ENCODE data around the gene STAC2.

STAC2 gene

GRCh38 chr17:39225308-39225958 lies at the start of gene STAC2:
Gene STAC2 (minus strand): TSS chr17:39225945. CDS start chr17:39225502, 443 bp downstream.
- in situ Hi-C loops (cut with MboI; ENCODE audit: low pct_unique_long_range_greater_than_20kb, low sequenced_read_pairs, unreplicated experiment), result no loop called here
- no peak for TF ChIP-seq CTCF (IDR thresholded peaks at IDR 0.05; ENCODE audit: extremely low read depth, insufficient read depth, missing control alignments)
- no peak for DNase-seq (ENCODE audit: low spot score)

- DNase-seq (ENCODE audit: low spot score), result no peak
- no peak for TF ChIP-seq CTCF (IDR thresholded peaks at IDR 0.05; ENCODE audit: extremely low read depth, insufficient read depth, missing control alignments)
- in situ Hi-C loops (cut with MboI; ENCODE audit: low pct_unique_long_range_greater_than_20kb, low sequenced_read_pairs, unreplicated experiment), result no loop called here
These were observed 45.8 kb upstream of the STAC2 start for GRCh38 chr17:39271546-39271945.

- DNase-seq (ENCODE audit: low spot score), result no peak
- peak; percentile 28 for TF ChIP-seq CTCF (IDR thresholded peaks at IDR 0.05; ENCODE audit: extremely low read depth, insufficient read depth, missing control alignments)
- in situ Hi-C loops (cut with MboI; ENCODE audit: low pct_unique_long_range_greater_than_20kb, low sequenced_read_pairs, unreplicated experiment), result no loop called here
These were observed 45.2 kb upstream of the STAC2 start for GRCh38 chr17:39270923-39271322.

GRCh38 chr17:39264119-39264518 lies 38.4 kb upstream of the STAC2 start:
- no peak for DNase-seq (ENCODE audit: low spot score)
- in situ Hi-C loops (cut with MboI; ENCODE audit: low pct_unique_long_range_greater_than_20kb, low sequenced_read_pairs, unreplicated experiment), result no loop called here
- no peak for TF ChIP-seq CTCF (IDR thresholded peaks at IDR 0.05; ENCODE audit: extremely low read depth, insufficient read depth, missing control alignments)

- TF ChIP-seq CTCF (IDR thresholded peaks at IDR 0.05; ENCODE audit: extremely low read depth, insufficient read depth, missing control alignments), result peak; percentile 54
- no peak for DNase-seq (ENCODE audit: low spot score)
- in situ Hi-C loops (cut with MboI; ENCODE audit: low pct_unique_long_range_greater_than_20kb, low sequenced_read_pairs, unreplicated experiment), result no loop called here
These were observed 35.5 kb upstream of the STAC2 start for GRCh38 chr17:39261286-39261685.

GRCh38 chr17:39252788-39253460 lies 27.2 kb upstream of the STAC2 start:
- in situ Hi-C loops (cut with MboI; ENCODE audit: low pct_unique_long_range_greater_than_20kb, low sequenced_read_pairs, unreplicated experiment), result no loop called here
- TF ChIP-seq CTCF (IDR thresholded peaks at IDR 0.05; ENCODE audit: extremely low read depth, insufficient read depth, missing control alignments), result no peak
- DNase-seq (ENCODE audit: low spot score), result no peak

Measured in GM13977 (cell line).